Dermis blood vessel endothelial cell (primary cell): ENCODE data around the gene IFT122. TPM values are rescaled to one million over a fixed set of nuclear protein-coding genes. Genes with fewer than 3 reads are reported as not detected.

Experiments used
- DNase-seq: peaks from one replicate; pipeline ENCODE4 v3.0.0; 2010
- total RNA-seq: library from RNA; depleted of rRNA; stranded (reverse); fragments of >200 nt; gene quantifications from 2 replicates; pipeline ENCODE4 v1.2.3, GENCODE V29; 2014

IFT122 gene
- total RNA-seq, 1 donor from 2014 or later = 28.4 TPM

GRCh38 chr3:129519896-129520715 lies 80.1 kb downstream of the IFT122 start:
- no peak for DNase-seq

GRCh38 chr3:129520960-129521359 lies 80.9 kb downstream of the IFT122 start:
- DNase-seq = no peak

- DNase-seq = no peak
These were observed 81.6 kb downstream of the IFT122 start for GRCh38 chr3:129521611-129522010.

GRCh38 chr3:129522953-129523352 lies 82.9 kb downstream of the IFT122 start:
- DNase-seq = no peak

GRCh38 chr3:129524081-129524480 lies 84.1 kb downstream of the IFT122 start:
- DNase-seq = no peak

- DNase-seq = peak; percentile 57
These were observed 85.4 kb downstream of the IFT122 start for GRCh38 chr3:129525341-129525968.

- DNase-seq = no peak
These were observed 86.3 kb downstream of the IFT122 start for GRCh38 chr3:129526121-129526900.

- DNase-seq = no peak
These were observed 87.2 kb downstream of the IFT122 start for GRCh38 chr3:129527262-129527661.

GRCh38 chr3:129528589-129529100 lies 88.6 kb downstream of the IFT122 start, which contains the start of gene RHO:
Gene RHO, plus strand, starts transcription at chr3:129528639. Its CDS starts 95 bp downstream, at chr3:129528734.
- no peak for DNase-seq

GRCh38 chr3:129529436-129530210 lies 89.6 kb downstream of the IFT122 start:
- DNase-seq = peak; percentile 15

GRCh38 chr3:129530251-129530791 lies 90.3 kb downstream of the IFT122 start:
- DNase-seq = peak; percentile 71

- DNase-seq = no peak
These were observed 90.8 kb downstream of the IFT122 start for GRCh38 chr3:129530821-129531220.

GRCh38 chr3:129531699-129532098 lies 91.7 kb downstream of the IFT122 start:
- DNase-seq = no peak

- DNase-seq = no peak
These were observed 92.2 kb downstream of the IFT122 start for GRCh38 chr3:129532261-129532660.

- no peak for DNase-seq
These were observed 93.4 kb downstream of the IFT122 start for GRCh38 chr3:129533406-129533805.

- peak; percentile 33 for DNase-seq
These were observed 94.5 kb downstream of the IFT122 start for GRCh38 chr3:129534428-129535027.

GRCh38 chr3:129535075-129535474 lies 95.1 kb downstream of the IFT122 start:
- DNase-seq = no peak

GRCh38 chr3:129536374-129536667 lies 96.3 kb downstream of the IFT122 start:
- DNase-seq = no peak

- no peak for DNase-seq
These were observed 96.8 kb downstream of the IFT122 start for GRCh38 chr3:129536804-129537203.

GRCh38 chr3:129539206-129539605 lies 99.2 kb downstream of the IFT122 start:
- no peak for DNase-seq

GRCh38 chr3:129540776-129541516 lies 100.9 kb downstream of the IFT122 start:
- DNase-seq = no peak
